SU-DHL-6 (cell line): ENCODE results near the gene CD47.

Experiments used
- H2AFZ ChIP-seq: fragments of 200-600 bp; sonication (generic); 2 replicates; pipeline ENCODE4 v1.6.1; 2014; ENCODE audit warnings: low read depth, mild to moderate bottlenecking, moderate library complexity, mixed read lengths, antibody characterized with exemption, low read length; ENCODE audit not compliant: severe bottlenecking
- H3F3A ChIP-seq: fragments of 200-600 bp; shearing (Covaris generic); 2 replicates; pipeline ENCODE4 v1.6.0; 2016; ENCODE audit warnings: antibody characterized with exemption, mild to moderate bottlenecking; ENCODE audit not compliant: insufficient read depth
- H3K27ac ChIP-seq: fragments of 200-600 bp; sonication (generic); 2 replicates; pipeline ENCODE4 v1.5.1; 2016; ENCODE audit warnings: low read depth, mild to moderate bottlenecking, low read length, moderate library complexity, mixed read lengths
- H3K27me3 ChIP-seq: fragments of 200-600 bp; sonication (generic), shearing (Covaris generic); 2 replicates; pipeline ENCODE4 v1.6.0; 2014; ENCODE audit warnings: mild to moderate bottlenecking, low read length
- H3K36me3 ChIP-seq: fragments of 200-600 bp; sonication (generic); 2 replicates; pipeline ENCODE4 v1.6.1; 2014; ENCODE audit warnings: mild to moderate bottlenecking, low read length, mixed read lengths
- H3K4me2 ChIP-seq: fragments of 300-600, 200-600 bp; shearing (Covaris generic), sonication (generic); 2 replicates; pipeline ENCODE4 v1.6.0; 2014; ENCODE audit warnings: low read length, low read depth, mild to moderate bottlenecking; ENCODE audit not compliant: poor library complexity, severe bottlenecking
- H3K4me3 ChIP-seq: fragments of 200-600 bp; sonication (generic); 2 replicates; pipeline ENCODE4 v1.5.1; 2014; ENCODE audit warnings: antibody characterized with exemption, low read length, mild to moderate bottlenecking, mixed read lengths; ENCODE audit not compliant: insufficient read depth, poor library complexity, severe bottlenecking
- H3K79me2 ChIP-seq: fragments of 200-600 bp; sonication (generic); 2 replicates; pipeline ENCODE4 v1.6.1; 2014; ENCODE audit warnings: mild to moderate bottlenecking, low read length, moderate library complexity; ENCODE audit not compliant: insufficient read depth
- H3K9ac ChIP-seq: fragments of 200-600 bp; sonication (generic); 2 replicates; pipeline ENCODE4 v1.7.0; 2014; ENCODE audit warnings: mild to moderate bottlenecking, low read length
- H3K9me2 ChIP-seq: fragments of 200-600 bp; sonication (generic); replicated peaks from 2 replicates; pipeline ENCODE4 v1.6.1; 2014; ENCODE audit warnings: low read length; ENCODE audit not compliant: insufficient read depth
- H3K9me3 ChIP-seq: fragments of 200-600 bp; sonication (generic); 2 replicates; pipeline ENCODE4 v1.6.1; 2014; ENCODE audit warnings: low read length, mixed read lengths; ENCODE audit not compliant: insufficient read depth
- H4K20me1 ChIP-seq: fragments of 200-600 bp; sonication (generic); 2 replicates; pipeline ENCODE4 v1.6.1; 2014; ENCODE audit warnings: low read depth, mild to moderate bottlenecking, antibody characterized with exemption, low read length, moderate library complexity, mixed read lengths
- EZH2phosphoT487 ChIP-seq: fragments of 200-600 bp; sonication (generic), shearing (Covaris generic); conservative IDR thresholded peaks from 2 replicates; pipeline ENCODE4 v1.6.1; 2018; ENCODE audit warnings: mild to moderate bottlenecking, antibody characterized with exemption, low read length, moderate library complexity, mixed read lengths
- TF ChIP-seq, protein P1 (sequence below): fragments of 200-600 bp; sonication (generic); IDR thresholded peaks from one replicate; pipeline ENCODE4 v1.5.1; 2017; ENCODE audit warnings: antibody characterized with exemption, mild to moderate bottlenecking, low read length, moderate library complexity; ENCODE audit not compliant: insufficient read depth, poor library complexity, severe bottlenecking

The CD47 gene

DNA sequence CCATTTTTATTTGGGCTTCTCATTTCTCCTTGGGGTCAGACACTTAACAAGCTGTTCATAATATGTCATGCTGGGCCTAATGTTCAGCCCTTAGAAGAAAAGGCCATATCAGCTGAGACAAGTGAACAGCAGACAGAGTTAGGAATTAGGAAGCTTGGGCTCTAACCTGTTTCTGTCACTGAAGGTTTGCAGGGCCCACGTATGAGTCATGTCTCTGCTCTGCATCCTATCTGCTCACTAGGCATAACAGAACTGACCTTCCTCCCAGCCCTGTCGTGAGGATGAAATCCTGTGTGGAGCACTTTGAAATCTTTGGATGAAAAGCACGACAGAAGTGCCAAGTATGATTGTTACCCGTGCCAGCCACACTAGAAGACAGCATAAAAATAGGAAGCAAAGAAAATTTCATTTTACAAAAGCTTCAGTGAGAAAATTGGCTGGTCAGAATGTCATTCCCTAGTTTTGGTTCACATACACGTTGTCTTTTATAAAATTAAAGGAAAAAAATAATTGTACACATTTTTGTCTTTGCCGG is 26.5 kb upstream of the CD47 start:
- H3K9me3 ChIP-seq = no peaks in the 10 kb centered on the region
- no peak overlapping the region for H3K9ac ChIP-seq
- H3F3A ChIP-seq = no peaks in the 10 kb centered on the region
- no peak overlapping the region for H3K4me3 ChIP-seq
- H3K27ac ChIP-seq = no peak overlapping the region
- no peak overlapping the region for H3K4me2 ChIP-seq
- no peaks in the 10 kb centered on the region for H3K27me3 ChIP-seq
- no peak overlapping the region for H2AFZ ChIP-seq
- no peaks in the 10 kb centered on the region for H3K36me3 ChIP-seq
- TF ChIP-seq, protein P1, sequence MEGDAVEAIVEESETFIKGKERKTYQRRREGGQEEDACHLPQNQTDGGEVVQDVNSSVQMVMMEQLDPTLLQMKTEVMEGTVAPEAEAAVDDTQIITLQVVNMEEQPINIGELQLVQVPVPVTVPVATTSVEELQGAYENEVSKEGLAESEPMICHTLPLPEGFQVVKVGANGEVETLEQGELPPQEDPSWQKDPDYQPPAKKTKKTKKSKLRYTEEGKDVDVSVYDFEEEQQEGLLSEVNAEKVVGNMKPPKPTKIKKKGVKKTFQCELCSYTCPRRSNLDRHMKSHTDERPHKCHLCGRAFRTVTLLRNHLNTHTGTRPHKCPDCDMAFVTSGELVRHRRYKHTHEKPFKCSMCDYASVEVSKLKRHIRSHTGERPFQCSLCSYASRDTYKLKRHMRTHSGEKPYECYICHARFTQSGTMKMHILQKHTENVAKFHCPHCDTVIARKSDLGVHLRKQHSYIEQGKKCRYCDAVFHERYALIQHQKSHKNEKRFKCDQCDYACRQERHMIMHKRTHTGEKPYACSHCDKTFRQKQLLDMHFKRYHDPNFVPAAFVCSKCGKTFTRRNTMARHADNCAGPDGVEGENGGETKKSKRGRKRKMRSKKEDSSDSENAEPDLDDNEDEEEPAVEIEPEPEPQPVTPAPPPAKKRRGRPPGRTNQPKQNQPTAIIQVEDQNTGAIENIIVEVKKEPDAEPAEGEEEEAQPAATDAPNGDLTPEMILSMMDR = no peak
- TF ChIP-seq EZH2phosphoT487 = no peak
- no peaks in the 10 kb centered on the region for H3K79me2 ChIP-seq
- no peaks in the 10 kb centered on the region for H3K9me2 ChIP-seq
- H4K20me1 ChIP-seq = no peaks in the 10 kb centered on the region

DNA sequence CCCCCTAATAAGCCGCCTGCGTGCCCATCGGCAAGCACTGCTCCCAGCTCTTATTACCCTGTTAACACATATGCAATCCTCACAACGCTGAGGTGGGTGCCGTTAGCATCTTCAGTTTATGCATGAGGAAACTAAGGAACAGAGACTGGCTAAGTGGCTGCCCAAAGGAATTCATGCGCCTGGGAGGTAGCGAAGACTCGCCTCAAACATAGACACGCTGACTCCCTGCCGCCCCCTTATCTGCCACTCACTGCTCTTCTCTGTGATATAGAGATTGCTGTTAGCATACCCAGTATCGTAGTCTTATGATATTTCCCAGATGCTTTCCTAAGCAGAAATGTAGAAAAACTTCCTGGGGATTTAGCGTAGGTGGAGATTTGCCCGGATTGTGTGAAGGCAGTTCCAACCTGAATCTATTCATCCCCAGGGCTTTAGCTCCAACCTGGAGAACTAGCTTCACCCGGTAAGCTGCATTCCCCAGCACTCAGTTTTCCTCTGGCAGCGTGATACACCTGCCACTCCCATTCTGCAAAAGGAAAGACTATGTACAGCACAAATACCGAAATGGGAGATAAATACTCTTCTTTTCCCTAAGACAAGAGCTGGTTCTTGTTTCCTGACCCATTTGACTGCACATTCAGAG is 23.7 kb upstream of the CD47 start:
- no peak overlapping the region for H3K9ac ChIP-seq
- no peaks in the 10 kb centered on the region for H4K20me1 ChIP-seq
- no peak overlapping the region for H2AFZ ChIP-seq
- no peak overlapping the region for H3K4me3 ChIP-seq
- H3K79me2 ChIP-seq = no peaks in the 10 kb centered on the region
- no peak overlapping the region for H3K4me2 ChIP-seq
- no peaks in the 10 kb centered on the region for H3K27me3 ChIP-seq
- TF ChIP-seq, protein P1 = no peak
- TF ChIP-seq EZH2phosphoT487 = no peak
- H3K27ac ChIP-seq = no peak overlapping the region
- no peaks in the 10 kb centered on the region for H3K9me2 ChIP-seq
- no peaks in the 10 kb centered on the region for H3F3A ChIP-seq
- no peaks in the 10 kb centered on the region for H3K9me3 ChIP-seq
- H3K36me3 ChIP-seq = no peaks in the 10 kb centered on the region

DNA sequence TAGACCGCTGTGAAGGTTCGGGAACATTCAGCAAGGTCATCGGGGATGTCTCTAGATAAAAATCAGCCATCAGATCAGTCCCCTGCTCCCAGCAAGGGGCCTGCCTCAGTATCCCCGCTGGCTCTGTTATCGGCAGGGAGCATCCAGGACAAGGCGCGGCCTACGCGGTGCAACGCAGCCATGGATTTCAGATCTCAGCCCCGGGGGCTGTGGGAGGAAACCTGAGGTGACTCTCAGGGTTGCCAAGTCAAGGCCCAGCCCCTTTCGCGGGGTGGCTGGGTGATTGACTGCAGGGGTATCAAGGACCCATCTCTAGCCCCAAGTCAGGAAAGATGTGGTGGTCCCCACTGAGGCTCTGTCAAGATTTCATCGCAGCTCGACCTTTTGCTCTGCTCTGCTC is 23.1 kb upstream of the CD47 start:
- no peaks in the 10 kb centered on the region for H3K36me3 ChIP-seq
- H3K9me2 ChIP-seq = no peaks in the 10 kb centered on the region
- H2AFZ ChIP-seq = no peak overlapping the region
- no peak for TF ChIP-seq EZH2phosphoT487
- TF ChIP-seq, protein P1 = no peak
- H3K27me3 ChIP-seq = no peaks in the 10 kb centered on the region
- H3K9ac ChIP-seq = no peak overlapping the region
- H3K9me3 ChIP-seq = no peaks in the 10 kb centered on the region
- no peak overlapping the region for H3K4me3 ChIP-seq
- no peaks in the 10 kb centered on the region for H4K20me1 ChIP-seq
- H3K27ac ChIP-seq = no peak overlapping the region
- H3K4me2 ChIP-seq = no peak overlapping the region
- no peaks in the 10 kb centered on the region for H3F3A ChIP-seq
- H3K79me2 ChIP-seq = no peaks in the 10 kb centered on the region
